ENCODE data around the gene EML2.

The EML2 gene

DNA sequence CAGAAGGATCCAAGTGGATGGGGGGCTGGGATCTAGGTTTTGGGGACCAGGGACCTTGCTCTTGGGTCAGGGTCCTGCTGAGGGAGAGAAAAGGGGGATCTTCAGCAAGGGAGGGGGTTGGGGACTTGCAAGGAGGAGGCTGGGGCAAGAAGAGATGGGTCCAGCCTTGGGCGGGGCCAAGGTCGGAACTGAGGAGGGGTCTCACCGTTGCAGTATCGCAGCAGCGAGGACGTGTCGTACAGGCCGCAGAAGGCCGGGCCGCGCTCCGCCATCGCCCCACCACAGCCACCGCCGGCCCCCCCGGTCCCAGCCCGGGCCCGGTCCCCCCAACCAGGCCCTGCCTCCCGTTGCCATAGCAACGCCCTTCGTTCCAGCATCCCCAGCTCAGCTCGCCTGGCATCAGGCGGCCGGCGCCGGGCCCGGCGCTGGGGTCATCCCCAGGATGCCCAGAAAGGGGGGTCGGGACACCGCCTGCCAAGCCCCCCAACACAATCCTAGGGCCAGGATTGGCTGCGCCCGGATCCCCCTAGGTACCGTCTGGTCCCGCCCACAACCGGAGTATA lies 6.0 kb upstream of the EML2 start:
- H3K9me3 ChIP-seq = no peaks in the 10 kb centered on the region
- H3K36me3 ChIP-seq = no peaks in the 10 kb centered on the region
- DNase-seq = no peak
- H3K27me3 ChIP-seq = no peaks in the 10 kb centered on the region
- TF ChIP-seq, protein P1, sequence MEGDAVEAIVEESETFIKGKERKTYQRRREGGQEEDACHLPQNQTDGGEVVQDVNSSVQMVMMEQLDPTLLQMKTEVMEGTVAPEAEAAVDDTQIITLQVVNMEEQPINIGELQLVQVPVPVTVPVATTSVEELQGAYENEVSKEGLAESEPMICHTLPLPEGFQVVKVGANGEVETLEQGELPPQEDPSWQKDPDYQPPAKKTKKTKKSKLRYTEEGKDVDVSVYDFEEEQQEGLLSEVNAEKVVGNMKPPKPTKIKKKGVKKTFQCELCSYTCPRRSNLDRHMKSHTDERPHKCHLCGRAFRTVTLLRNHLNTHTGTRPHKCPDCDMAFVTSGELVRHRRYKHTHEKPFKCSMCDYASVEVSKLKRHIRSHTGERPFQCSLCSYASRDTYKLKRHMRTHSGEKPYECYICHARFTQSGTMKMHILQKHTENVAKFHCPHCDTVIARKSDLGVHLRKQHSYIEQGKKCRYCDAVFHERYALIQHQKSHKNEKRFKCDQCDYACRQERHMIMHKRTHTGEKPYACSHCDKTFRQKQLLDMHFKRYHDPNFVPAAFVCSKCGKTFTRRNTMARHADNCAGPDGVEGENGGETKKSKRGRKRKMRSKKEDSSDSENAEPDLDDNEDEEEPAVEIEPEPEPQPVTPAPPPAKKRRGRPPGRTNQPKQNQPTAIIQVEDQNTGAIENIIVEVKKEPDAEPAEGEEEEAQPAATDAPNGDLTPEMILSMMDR (IDR thresholded peaks at IDR 0.05; ENCODE audit: low read depth, low read length) = no peak
- 0 out of 2 replicates have a peak, but pooled peaks cover 6% of the 10 kb centered on the region for H3K4me1 ChIP-seq
- peak overlapping the region; percentile 59 for H3K4me3 ChIP-seq (ENCODE audit: low read depth, low read length)

DNA sequence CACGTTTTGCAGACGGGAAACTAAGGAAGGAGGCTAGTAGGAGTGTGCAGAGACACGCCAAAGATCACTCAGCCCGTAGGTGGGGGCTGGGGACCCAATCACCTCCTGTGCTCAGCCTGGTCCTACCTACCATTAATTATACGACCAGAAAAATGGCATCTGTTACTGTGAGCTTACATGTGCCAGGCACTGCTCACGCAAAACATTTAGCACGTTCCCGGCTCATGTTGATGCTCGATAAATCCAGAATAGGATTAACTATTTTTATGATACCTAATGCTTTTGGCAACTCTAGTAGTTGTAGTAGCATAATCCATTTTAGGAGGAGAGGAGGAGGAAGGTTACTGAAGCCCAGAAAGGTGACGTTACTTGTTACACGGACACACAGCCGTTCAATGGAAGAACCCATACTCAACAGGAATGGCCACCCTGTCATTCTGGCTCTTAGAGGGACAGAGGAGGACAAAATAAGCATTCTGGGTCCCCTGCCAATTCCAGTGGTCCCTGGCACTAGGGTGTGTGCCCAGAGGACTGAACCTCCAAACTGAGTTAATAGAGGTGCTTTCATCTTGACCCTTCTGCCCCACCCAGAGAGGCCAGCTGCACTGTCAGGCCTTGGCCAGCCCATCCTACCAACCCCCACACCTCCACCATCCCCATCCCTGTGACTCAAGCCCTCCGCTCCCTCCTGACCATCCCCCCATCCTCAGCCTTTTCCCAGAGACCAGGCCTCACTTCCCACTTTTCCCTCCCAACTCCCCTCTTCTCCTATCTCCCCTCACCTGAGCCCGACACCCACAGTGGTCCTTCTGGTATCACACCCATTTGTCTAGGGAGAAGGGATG lies 5.0 kb upstream of the EML2 start:
- H3K36me3 ChIP-seq = no peaks in the 10 kb centered on the region
- no peaks in the 10 kb centered on the region for H3K27me3 ChIP-seq
- DNase-seq = no peak
- H3K9me3 ChIP-seq = no peaks in the 10 kb centered on the region
- TF ChIP-seq, protein P1 (IDR thresholded peaks at IDR 0.05; ENCODE audit: low read depth, low read length) = no peak
- H3K4me3 ChIP-seq (ENCODE audit: low read depth, low read length) = peak overlapping the region; percentile 86
- H3K4me1 ChIP-seq = 0 out of 2 replicates have a peak, but pooled peaks cover 6% of the 10 kb centered on the region

DNA sequence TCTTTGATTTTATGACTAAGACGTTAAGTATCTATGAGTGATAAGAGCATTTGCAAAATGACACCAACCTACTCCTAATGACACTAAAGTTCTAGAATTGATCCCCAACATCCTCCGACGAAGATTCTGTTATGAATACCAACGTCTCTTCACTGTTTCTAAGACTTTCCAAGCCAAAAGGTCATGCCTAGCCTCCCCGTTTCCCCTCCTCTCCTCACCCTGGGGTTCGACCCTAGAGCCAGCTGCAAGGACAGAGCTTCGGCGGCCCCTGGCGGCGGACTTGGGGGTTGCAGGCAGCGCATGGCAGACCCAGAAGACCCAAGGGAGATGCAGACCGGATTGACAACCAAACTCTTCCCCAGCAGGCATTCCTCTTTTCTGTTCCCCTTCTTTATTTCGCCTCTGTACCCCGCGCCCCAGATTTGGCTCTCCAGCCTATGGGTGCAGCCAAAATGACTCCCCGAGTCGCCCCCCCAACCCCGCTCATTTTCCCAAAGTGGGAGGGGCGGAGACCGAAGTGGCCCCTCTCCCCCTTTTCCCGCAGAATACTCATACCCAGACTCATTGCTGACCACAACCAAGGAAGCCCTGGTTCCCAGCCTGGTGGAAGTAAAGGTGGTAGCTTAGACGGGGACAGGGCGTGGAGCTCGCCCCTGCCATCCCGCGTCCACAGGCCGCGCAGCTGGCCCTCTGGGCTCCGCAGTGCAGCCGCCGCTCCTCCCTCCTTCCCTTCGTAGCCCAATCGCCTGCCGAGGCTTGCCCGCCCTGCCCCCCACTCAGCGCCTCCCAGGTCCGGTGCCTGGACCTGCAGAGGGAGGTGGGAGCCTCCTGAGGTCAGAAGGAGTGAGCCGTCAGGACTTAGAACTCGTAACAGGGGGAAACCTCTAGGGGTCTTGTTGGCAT lies 4.1 kb upstream of the EML2 start:
- Histone ChIP-seq H3K36me3 (no peaks in the 10 kb centered on the region), H3K4me3 (ENCODE audit: low read depth, low read length) (peak overlapping the region; percentile 86), H3K27me3 (no peaks in the 10 kb centered on the region), H3K9me3 (no peaks in the 10 kb centered on the region), H3K4me1 (0 out of 2 replicates have a peak, but pooled peaks cover 6% of the 10 kb centered on the region)
- TF ChIP-seq, protein P1 (IDR thresholded peaks at IDR 0.05; ENCODE audit: low read depth, low read length) = peak; percentile 99
- DNase-seq = peak; percentile 92

DNA sequence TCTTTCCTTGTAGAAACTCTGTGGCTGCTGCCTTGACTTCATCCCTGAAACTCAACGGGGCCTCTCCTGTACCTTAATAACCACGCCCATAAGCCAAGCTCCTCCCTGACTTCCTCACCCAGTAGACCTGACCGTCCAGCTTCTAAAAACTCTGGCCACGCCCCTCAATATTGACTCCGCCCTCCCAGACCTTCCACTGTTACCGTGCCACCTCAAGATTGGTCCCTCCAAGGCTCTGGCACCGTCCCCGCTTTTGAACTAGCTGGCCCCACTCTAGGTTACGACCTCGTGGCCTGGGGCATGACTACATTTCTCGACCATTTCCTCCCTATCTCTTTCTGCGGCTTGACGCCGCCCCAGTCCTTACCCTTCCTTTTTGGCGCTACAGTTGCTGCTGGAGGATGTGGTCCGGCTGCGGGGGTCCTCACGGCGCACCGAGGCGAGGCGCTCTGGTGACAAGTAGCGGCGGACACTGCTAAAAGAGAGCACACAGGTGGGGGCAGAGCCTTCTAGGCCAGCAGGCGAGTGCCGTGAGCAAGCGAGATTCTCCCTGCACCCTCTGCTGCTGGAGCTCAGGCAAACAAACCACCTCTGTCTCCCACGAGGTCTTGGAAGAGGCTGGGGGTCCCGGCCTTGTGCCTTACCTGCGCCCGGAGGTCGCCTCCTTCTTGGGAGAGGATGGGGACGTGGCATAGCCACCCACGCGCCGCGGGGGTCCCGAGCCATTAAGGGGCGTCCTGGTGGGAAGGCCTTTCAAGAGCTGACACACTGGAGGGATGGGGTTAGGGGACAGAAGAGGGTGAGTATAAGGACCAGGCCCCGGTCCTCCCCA lies 2.3 kb upstream of the EML2 start:
- no peak overlapping the region for H3K4me3 ChIP-seq (ENCODE audit: low read depth, low read length)
- no peaks in the 10 kb centered on the region for H3K36me3 ChIP-seq
- no peak for DNase-seq
- TF ChIP-seq, protein P1 (IDR thresholded peaks at IDR 0.05; ENCODE audit: low read depth, low read length) = no peak
- H3K27me3 ChIP-seq = no peaks in the 10 kb centered on the region
- no peaks in the 10 kb centered on the region for H3K9me3 ChIP-seq
- H3K4me1 ChIP-seq = 0 out of 2 replicates have a peak, but pooled peaks cover 6% of the 10 kb centered on the region

DNA sequence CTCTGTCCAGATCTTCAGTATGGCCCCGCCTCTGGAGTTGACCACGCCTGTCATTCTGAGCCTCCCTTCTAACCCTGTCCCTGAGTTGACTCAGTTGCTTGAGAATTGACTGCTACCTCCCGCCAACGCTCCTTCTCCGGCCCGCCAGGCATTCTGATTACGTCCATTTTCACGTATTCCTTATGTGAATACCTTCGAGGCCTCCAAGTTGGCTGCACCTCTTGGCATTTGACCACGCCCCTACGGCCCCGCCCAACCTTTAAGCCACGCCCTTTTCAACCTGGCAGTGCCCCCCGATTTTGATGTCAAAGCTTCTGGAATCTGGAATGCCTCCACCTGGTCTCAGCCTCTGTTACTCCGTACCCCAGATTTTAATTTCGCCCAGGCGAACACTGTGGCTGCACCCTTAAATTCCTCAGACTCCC lies 1.7 kb upstream of the EML2 start:
- no peaks in the 10 kb centered on the region for H3K36me3 ChIP-seq
- H3K4me1 ChIP-seq = 0 out of 2 replicates have a peak, but pooled peaks cover 6% of the 10 kb centered on the region
- H3K9me3 ChIP-seq = no peaks in the 10 kb centered on the region
- H3K4me3 ChIP-seq (ENCODE audit: low read depth, low read length) = no peak overlapping the region
- TF ChIP-seq, protein P1 (IDR thresholded peaks at IDR 0.05; ENCODE audit: low read depth, low read length) = no peak
- DNase-seq = no peak
- H3K27me3 ChIP-seq = no peaks in the 10 kb centered on the region
